SKM-1 treated with dmso at 0.1 percent for 144 hours (cell line): ENCODE measurements around the gene GOLGA2.

Experiments used
- DNase-seq: peaks from one replicate; lab custom pipeline; 2025; ENCODE audit not compliant: unreplicated experiment; lab: John Stamatoyannopoulos, UW

GOLGA2 gene, protein sequence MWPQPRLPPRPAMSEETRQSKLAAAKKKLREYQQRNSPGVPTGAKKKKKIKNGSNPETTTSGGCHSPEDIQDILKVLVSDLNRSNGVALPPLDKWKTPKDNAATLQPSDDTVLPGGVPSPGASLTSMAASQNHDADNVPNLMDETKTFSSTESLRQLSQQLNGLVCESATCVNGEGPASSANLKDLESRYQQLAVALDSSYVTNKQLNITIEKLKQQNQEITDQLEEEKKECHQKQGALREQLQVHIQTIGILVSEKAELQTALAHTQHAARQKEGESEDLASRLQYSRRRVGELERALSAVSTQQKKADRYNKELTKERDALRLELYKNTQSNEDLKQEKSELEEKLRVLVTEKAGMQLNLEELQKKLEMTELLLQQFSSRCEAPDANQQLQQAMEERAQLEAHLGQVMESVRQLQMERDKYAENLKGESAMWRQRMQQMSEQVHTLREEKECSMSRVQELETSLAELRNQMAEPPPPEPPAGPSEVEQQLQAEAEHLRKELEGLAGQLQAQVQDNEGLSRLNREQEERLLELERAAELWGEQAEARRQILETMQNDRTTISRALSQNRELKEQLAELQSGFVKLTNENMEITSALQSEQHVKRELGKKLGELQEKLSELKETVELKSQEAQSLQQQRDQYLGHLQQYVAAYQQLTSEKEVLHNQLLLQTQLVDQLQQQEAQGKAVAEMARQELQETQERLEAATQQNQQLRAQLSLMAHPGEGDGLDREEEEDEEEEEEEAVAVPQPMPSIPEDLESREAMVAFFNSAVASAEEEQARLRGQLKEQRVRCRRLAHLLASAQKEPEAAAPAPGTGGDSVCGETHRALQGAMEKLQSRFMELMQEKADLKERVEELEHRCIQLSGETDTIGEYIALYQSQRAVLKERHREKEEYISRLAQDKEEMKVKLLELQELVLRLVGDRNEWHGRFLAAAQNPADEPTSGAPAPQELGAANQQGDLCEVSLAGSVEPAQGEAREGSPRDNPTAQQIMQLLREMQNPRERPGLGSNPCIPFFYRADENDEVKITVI

DNA sequence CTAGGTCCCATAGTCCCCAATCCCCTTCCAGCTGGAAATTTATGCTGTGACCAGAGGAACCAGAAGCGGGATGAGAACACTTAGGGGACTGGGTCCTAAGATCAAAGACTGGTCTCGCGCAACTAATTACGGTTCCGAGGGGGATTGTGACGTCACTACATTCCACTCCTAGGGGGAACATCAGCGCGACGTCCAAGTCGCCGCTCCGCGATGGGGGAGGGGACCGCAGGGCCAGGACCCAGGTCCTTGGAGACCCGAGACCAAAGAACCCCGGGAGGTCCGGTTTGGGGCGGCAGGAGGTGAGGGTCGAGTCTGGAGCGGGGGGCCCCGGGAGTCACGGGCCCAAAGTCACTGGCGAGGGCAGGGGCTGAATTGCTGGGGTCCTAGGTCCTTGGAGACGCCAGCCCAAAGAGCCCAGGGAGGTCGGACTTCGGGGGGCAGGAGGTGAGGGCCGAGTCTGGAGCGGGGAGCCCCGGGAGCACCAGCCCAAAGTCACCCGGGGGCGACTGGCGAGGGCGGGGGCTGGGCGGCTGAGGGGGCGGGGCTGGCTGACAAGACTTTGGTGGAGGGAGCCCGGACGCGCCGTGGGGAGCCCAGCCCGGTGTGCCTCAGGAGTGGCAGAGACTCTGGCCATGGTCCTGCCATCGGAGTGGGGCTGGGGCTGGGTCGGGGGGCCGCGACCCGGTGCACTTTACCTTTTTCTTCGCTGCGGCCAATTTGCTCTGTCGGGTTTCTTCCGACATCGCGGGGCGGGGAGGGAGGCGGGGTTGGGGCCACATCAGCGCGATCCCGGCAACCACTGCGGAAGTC, at the start of gene GOLGA2:
Gene GOLGA2 (minus strand): TSS at position 810 of the 810 bp plus-strand sequence. CDS start 31 bp downstream, at position 779.
- no peak for DNase-seq

GRCh38 chr9:128324401-128324800, 48.6 kb upstream of the GOLGA2 start:
- no peak for DNase-seq

- DNase-seq: no peak
Measured at GRCh38 chr9:128323791-128324190, 48.0 kb upstream of the GOLGA2 start.

- DNase-seq: no peak
Measured at GRCh38 chr9:128323212-128323730, 47.5 kb upstream of the GOLGA2 start.

DNA sequence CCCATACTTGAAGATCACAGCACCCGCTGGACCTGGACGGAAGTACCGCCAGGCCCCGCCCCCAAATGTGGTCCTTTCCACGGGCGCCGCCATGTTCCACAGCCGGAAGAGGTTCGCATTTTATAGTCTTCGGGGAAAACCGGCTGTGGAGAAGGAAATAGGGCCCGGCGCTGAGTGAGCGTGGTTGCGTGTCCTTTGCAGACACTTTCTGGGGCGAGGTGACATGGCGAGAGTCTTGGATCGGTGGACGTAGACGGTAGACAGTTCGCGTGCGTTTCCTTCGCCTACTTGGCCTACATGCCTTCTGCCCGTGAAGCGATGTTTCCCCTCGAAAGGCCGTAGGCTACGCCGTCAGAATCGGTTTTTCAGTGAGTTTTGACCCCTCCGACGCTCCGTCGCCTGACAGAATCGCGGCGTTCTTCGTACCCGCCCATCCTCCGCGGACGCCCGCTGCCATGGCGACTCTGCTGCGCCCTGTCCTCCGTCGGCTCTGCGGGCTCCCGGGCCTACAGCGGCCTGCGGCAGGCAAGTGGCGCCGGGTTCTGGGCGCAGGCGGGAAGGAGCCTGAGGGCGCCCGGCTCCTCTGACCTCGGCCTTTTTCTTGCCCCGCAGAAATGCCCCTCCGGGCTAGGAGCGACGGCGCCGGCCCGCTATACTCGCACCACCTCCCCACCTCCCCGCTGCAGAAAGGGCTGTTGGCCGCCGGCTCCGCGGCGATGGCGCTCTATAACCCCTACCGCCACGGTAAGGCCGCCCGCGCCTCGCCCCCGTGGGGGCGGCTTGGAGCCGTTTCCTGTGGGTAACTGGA, 46.8 kb upstream of the GOLGA2 start, which contains the start of the genes COQ4 and TRUB2:
Gene COQ4 (plus strand): TSS at position 436 of the 808 bp plus-strand sequence. CDS start 20 bp downstream, at position 456.
Gene TRUB2 (minus strand): TSS at position 44 of the 808 bp plus-strand sequence. CDS start 39 bp downstream, at position 5.
- DNase-seq: peak; percentile 89

GRCh38 chr9:128321879-128322403, 46.1 kb upstream of the GOLGA2 start:
- DNase-seq: no peak

GRCh38 chr9:128321343-128321742, 45.5 kb upstream of the GOLGA2 start:
- DNase-seq: no peak

GRCh38 chr9:128317629-128318028, 41.8 kb upstream of the GOLGA2 start:
- no peak for DNase-seq

- no peak for DNase-seq
Measured at GRCh38 chr9:128316421-128316820, 40.6 kb upstream of the GOLGA2 start.

DNA sequence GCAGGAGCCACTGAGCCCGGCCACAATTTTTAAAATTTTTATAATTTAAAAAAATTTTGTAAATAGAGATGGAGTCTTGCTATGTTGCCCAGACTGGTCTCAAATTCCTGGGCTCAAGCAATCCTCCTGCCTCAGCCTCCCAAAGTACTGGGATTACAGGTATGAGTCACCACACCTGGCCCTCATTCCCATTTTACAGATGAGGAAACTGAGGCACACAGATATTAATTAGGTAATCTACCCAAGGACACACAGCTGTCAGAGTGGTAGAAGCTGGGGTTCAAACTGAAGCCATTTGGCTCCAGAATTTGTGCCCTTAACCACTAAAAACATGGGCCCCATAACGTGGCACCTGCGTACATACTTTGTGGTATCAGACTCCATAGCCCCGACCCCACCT, 38.9 kb upstream of the GOLGA2 start:
- no peak for DNase-seq

GRCh38 chr9:128310461-128310860, 34.7 kb upstream of the GOLGA2 start:
- no peak for DNase-seq

- DNase-seq: no peak
Measured at GRCh38 chr9:128309551-128309950, 33.7 kb upstream of the GOLGA2 start.

DNA sequence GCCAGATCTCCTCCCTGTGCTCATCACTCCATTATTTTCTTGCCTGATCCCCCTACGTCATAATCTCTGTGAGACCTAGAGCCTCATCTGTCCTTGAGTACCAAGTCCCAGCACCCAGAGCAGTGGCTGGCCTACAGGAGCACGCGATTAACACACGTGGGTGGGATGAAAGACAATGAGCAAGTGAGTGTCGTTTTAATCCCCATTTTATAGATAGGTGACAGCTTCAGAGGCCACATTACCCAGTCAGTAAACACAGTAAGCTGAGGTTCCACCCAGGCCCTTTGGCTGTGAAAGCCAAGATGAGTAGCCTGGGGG, 29.1 kb upstream of the GOLGA2 start:
- no peak for DNase-seq

DNA sequence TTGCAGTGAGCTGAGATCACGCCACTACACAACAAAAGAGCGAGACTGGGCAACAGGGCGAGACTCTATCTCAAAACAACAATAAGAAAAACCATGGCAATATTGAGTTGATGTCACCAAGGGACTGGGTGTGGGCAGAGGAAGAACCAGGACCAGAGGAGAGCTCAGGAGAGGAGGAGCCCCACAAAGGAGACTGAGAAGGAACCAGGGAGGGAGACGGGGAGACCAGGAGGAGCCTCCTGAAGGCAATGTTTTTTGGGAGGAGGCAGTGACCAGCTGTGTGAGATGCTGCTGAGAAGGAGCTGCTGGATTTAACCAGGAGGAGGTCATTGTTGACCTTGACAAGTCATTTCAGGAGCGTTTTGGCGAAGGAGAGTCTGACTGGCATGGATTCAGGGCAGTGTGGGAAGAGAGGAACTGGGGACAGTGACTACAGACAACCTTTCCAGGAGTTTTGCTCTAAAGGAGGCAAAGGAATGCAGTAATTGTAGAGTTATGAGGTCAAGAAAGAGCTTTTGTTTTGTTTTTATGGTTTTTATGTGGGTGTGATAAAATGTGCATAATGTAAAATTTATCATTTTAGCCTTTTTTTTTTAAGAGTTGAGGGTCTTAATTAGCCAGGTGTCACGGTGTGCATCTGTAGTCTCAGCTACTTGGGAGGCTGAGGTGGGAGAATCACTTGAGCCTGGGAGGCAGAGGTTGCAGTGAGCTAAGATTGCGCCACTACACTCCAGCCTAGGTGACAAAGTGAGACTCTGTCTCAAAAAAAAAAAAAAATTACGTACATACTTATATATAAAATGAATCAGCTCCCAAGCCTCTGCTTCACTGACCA, 28.5 kb upstream of the GOLGA2 start:
- no peak for DNase-seq

DNA sequence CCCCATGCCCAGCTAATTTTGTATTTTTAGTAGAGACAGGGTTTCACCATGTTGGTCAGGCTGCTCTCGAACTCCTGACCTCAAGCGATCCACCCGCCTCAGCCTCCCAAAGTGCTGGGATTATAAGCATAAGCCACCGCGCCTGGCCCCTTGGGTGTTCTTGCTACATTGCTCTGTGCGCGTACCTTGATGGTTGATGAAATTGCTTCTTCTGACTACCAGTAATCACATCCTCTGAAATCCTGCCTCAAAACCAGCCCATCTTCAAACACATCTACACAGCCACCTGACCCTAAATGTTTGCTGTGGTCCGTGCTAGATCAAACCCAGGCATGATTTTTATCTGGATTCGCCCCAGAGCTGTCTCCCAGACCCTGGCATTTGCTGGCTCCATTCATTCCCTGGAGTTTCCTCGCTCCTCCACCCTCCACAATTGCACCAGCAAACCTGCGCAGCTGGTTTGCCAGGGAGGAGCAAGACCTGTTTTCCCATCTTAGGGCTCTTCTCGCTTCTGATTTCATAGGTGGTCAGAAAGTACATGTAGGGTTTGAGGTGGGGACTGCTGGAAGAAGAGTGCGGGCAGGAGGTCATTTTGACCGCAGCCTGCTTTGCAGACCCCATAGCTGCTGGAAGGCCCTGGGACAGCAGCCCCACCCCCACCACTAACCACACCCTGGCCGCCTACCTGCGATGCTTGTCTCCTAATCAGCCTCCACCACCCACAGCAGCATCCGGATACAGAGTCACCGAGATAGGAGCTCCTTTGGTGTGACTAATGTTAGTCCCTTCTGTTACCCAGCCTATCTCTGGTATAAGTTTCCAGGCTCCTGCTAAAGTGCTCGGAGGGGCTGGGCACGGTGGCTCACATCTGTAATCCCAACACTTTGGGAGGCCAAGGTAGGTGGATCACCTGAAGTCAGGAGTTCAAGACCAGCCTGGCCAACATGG, 23.0 kb upstream of the GOLGA2 start:
- no peak for DNase-seq

DNA sequence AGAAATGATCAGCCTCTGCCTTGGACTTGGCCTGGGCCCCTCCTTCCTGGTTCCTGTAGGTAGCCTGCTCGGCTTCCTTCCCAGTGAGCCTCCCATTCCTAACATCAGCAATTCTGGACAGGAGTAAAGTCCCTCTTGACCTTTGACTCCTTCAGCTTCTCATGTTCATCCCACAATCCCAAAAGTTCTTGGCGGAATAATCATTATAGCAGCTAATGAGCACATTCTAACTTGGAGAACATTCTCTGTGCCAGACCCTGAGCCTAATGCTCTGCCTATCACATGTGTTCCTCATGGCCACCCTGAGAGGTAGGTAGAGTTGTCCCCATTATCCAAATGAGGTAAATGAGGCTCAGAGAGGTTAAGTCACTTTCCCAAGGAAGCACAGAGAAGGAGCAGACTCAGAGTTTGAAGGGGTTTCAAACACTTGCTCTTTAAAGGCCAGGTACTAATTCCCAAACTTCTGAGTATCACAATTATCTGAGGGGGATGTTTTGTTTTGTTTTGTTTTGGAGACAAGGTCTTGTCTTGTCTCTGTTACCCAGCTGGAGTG, 21.5 kb upstream of the GOLGA2 start:
- no peak for DNase-seq
